Esophagus squamous epithelium (tissue), 4 donors: ENCODE measurements around the gene CREB3L1.

Experiments
- CTCF ChIP-seq, 6 experiments: fragments of 450-650 bp in 4 of 6; fragments of 200-600 bp in 2 of 6; sonication (generic) in 2 of 6; IDR thresholded peaks; one replicate each; pipeline ENCODE4 v1.5.1; 2016 to 2019; ENCODE audit warnings: antibody characterized with exemption in 6 of 6, mild to moderate bottlenecking in 4 of 6, moderate library complexity in 4 of 6
- POLR2A ChIP-seq, 4 donors: fragments of 450-650 bp; IDR thresholded peaks; one replicate each; pipeline ENCODE4 v1.6.1; 2017; ENCODE audit warnings: antibody characterized with exemption in 4 of 4, mild to moderate bottlenecking in 4 of 4, moderate library complexity in 3 of 4

- no peak for TF ChIP-seq CTCF (IDR thresholded peaks at IDR 0.05)
- TF ChIP-seq POLR2A (IDR thresholded peaks at IDR 0.05): no peak
These were observed 68.5 kb downstream of the CREB3L1 start for GRCh38 chr11:46345881-46346484.
